Measurements from ENCODE around the gene PTPRN2. TPM values are rescaled to one million over a fixed set of nuclear protein-coding genes. Genes with fewer than 3 reads are reported as not detected.

The PTPRN2 gene
- total and polyA plus RNA-seq, 9 of the 15 experiments (the other 6 are each of a cell fraction or from before 2014, with no cell fraction given): not detected

GRCh38 chr7:157758468-157759245, 829.0 kb downstream of the PTPRN2 start:
- H3K9me3 ChIP-seq (replicated peaks; ENCODE audit: control insufficient read depth, insufficient read depth, low read depth, low read length): no peaks in the 10 kb centered on the region
- H3K36me3 ChIP-seq (ENCODE audit: control insufficient read depth, insufficient read depth, low read length): no peaks in the 10 kb centered on the region
- CTCF ChIA-PET (ENCODE audit: low intra/inter-chr PET ratio): no interaction called here
- BruUV-seq (replicated peaks): no TSS peak
- no peak overlapping the region for H3K4me2 ChIP-seq (ENCODE audit: insufficient read depth, low read length)
- H4K20me1 ChIP-seq (replicated peaks; ENCODE audit: control insufficient read depth, insufficient read depth, low read length): 0 out of 2 replicates have a peak, but pooled peaks cover 7% of the 10 kb centered on the region
- POLR2A ChIA-PET: interaction anchor here (0.6 kb wide), 1 partner anchor 725 kb away, joined by 3 read pairs; no protein-coding TSS in a partner anchor
- FAIRE-seq (no peak), DNase-seq (ENCODE audit: extremely low read depth in 1 of 4, low spot score in 3 of 4) (no peak), ATAC-seq (no peak)
- H2AFZ ChIP-seq (ENCODE audit: low read depth, low read length): no peak overlapping the region
- in situ Hi-C loops (cut with MboI) (no loop called here), intact Hi-C loops (cut with micrococcal nuclease) (no loop called here)
- no peak overlapping the region; a peak in 1 of 4 replicates for H3K9ac ChIP-seq (ENCODE audit: insufficient read depth in 1 of 2, low read depth in 2 of 2, low read length in 2 of 2)
- no peak overlapping the region for H3K27ac ChIP-seq (ENCODE audit: extremely low read depth, low read depth, low read length)
- H3K9me1 ChIP-seq (ENCODE audit: control insufficient read depth, insufficient read depth, low read length): no peaks in the 10 kb centered on the region
- H3K4me1 ChIP-seq (replicated peaks in 1 of 2; ENCODE audit: control insufficient read depth in 2 of 2, insufficient read depth in 2 of 2, low read length in 2 of 2): peaks cover 0 to 12% of the 10 kb centered on the region in 2 experiments; a peak in 2 of 5 replicates
- TF ChIP-seq ETV1 (tag; conservative IDR thresholded peaks at IDR 0.05; ENCODE audit: low read depth) (no peak), TCF15 (CRISPR knock-in tag; IDR thresholded peaks at IDR 0.05) (no peak), RBM22 (IDR thresholded peaks at IDR 0.05; ENCODE audit: low read depth, low read length, poor library complexity, severe bottlenecking) (no peak), CEBPZ (IDR thresholded peaks at IDR 0.05; ENCODE audit: borderline replicate concordance, low read depth, low read length) (no peak), MBD2 (IDR thresholded peaks at IDR 0.05; ENCODE audit: borderline replicate concordance, low read depth) (no peak), ZNF668 (CRISPR knock-in tag; IDR thresholded peaks at IDR 0.05) (no peak), FOXO4 (CRISPR knock-in tag; IDR thresholded peaks at IDR 0.05) (no peak), JUNB (CRISPR knock-in tag; conservative IDR thresholded peaks at IDR 0.05) (no peak), BMI1 (IDR thresholded peaks at IDR 0.05; ENCODE audit: low read length) (no peak), SRSF9 (IDR thresholded peaks at IDR 0.05; ENCODE audit: borderline replicate concordance, low read depth, low read length) (no peak), GATA2 (CRISPR knock-in tag; IDR thresholded peaks at IDR 0.05) (no peak), ZBTB9 (CRISPR knock-in tag; IDR thresholded peaks at IDR 0.05) (no peak), RAD51 (IDR thresholded peaks at IDR 0.05; ENCODE audit: borderline replicate concordance, low read depth) (no peak), ELF4 (CRISPR knock-in tag; IDR thresholded peaks at IDR 0.05) (no peak), SREBF1 (IDR thresholded peaks at IDR 0.05; ENCODE audit: borderline replicate concordance, low read depth, low read length) (no peak), TCF7L2 (IDR thresholded peaks at IDR 0.05; ENCODE audit: low read depth, low read length) (no peak)
- H3K27me3 ChIP-seq (ENCODE audit: control insufficient read depth in 2 of 2, insufficient read depth in 2 of 2, low read length in 2 of 2): peaks cover 41 to 61% of the 10 kb centered on the region in 2 experiments
- H3K4me3 ChIP-seq: no peak overlapping the region
- no peaks in the 10 kb centered on the region for H3K79me2 ChIP-seq (ENCODE audit: control insufficient read depth, insufficient read depth, low read length)
- WGBS (ENCODE audit: insufficient coverage, low coverage, missing lambda C conversion rate): 1% methylated on average over 33 of the region's 36 CpGs
